Hindlimb muscle (tissue), 1 donor: ENCODE measurements around the gene ATF6B. TPM values are rescaled to one million over a fixed set of nuclear protein-coding genes. Genes with fewer than 3 reads are reported as not detected.
A peak's percentile ranks its signal among the peaks of the same experiment; 100 is the strongest.

Source experiments
- DNase-seq: peaks from one replicate; pipeline ENCODE4 v3.0.0-alpha.2; 2013
- polyA plus RNA-seq: library from polyadenylated mRNA; unstranded; fragments of 120-200 nt; gene quantifications from one replicate; pipeline ENCODE4 v1.2.1, GENCODE V29; 2013; ENCODE audit not compliant: insufficient read length

The ATF6B gene
- polyA plus RNA-seq, 1 donor = 49.0 TPM

- no peak for DNase-seq
These were observed 1.4 kb upstream of the ATF6B start for GRCh38 chr6:32129297-32130088.

GRCh38 chr6:32128751-32129296 lies 778 bp upstream of the ATF6B start:
- DNase-seq = no peak

- DNase-seq = no peak
These were observed 683 bp downstream of the ATF6B start for GRCh38 chr6:32127409-32127716.

- DNase-seq = no peak
These were observed 1.2 kb downstream of the ATF6B start for GRCh38 chr6:32126880-32127279.

- no peak for DNase-seq
These were observed 4.4 kb downstream of the ATF6B start for GRCh38 chr6:32123681-32124080.

- DNase-seq = no peak
These were observed 7.4 kb downstream of the ATF6B start for GRCh38 chr6:32120573-32121059.

- DNase-seq = peak; percentile 87
These were observed 9.0 kb downstream of the ATF6B start for GRCh38 chr6:32118782-32119628.

GRCh38 chr6:32117461-32117860 lies 10.6 kb downstream of the ATF6B start:
- no peak for DNase-seq

GRCh38 chr6:32116674-32117073 lies 11.4 kb downstream of the ATF6B start:
- no peak for DNase-seq

GRCh38 chr6:32115623-32116022 lies 12.4 kb downstream of the ATF6B start:
- no peak for DNase-seq

GRCh38 chr6:32114796-32115195 lies 13.2 kb downstream of the ATF6B start:
- DNase-seq = no peak

- peak; percentile 94 for DNase-seq
These were observed 14.4 kb downstream of the ATF6B start for GRCh38 chr6:32113386-32114352.

GRCh38 chr6:32112431-32112980 lies 15.5 kb downstream of the ATF6B start:
- DNase-seq = peak; percentile 90

- peak; percentile 54 for DNase-seq
These were observed 16.5 kb downstream of the ATF6B start for GRCh38 chr6:32111424-32112066.

GRCh38 chr6:32110632-32111031 lies 17.4 kb downstream of the ATF6B start:
- peak; percentile 60 for DNase-seq

- no peak for DNase-seq
These were observed 18.3 kb downstream of the ATF6B start for GRCh38 chr6:32109765-32110160.

GRCh38 chr6:32109114-32109764 lies 18.8 kb downstream of the ATF6B start, which contains the start of gene TNXB:
Gene TNXB, minus strand, starts transcription at chr6:32109338. Its CDS starts 11,140 bp downstream, at chr6:32098198.
- peak; percentile 66 for DNase-seq

GRCh38 chr6:32108727-32109113 lies 19.3 kb downstream of the ATF6B start:
- DNase-seq = no peak

GRCh38 chr6:32108094-32108627 lies 19.9 kb downstream of the ATF6B start:
- DNase-seq = peak; percentile 83

GRCh38 chr6:32107406-32107805 lies 20.6 kb downstream of the ATF6B start:
- no peak for DNase-seq
